ENCODE data around the gene TTLL3. TPM values are rescaled to one million over a fixed set of nuclear protein-coding genes. Genes with fewer than 3 reads are reported as not detected.

The TTLL3 gene
- total and polyA plus RNA-seq, 2 of the 8 experiments (the other 6 are each of a cell fraction or from before 2014, with no cell fraction given) = 5.9 to 8.9 TPM

DNA sequence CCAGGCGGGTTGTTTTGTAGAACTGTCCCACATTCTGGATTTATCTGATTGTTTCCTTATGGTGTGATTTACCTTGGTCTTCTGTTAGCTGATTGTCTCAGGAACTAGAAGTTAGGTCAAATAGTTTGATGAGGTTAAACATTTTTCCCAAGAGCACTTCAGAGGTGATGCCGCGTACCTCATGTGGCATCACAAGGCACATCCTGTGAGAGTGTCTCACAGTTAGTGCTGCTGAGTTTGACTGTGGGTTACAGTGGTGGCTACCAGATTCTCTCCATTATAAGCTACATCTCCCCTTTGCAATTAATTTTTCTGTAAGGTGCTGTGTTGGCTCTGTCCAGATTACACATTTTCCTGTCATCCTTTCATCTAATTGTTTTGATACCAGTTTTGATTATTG is 21.2 kb downstream of the TTLL3 start:
- H2BK120ac ChIP-seq (replicated peaks; ENCODE audit: low read depth, low read length) = no peak overlapping the region
- H3K23ac ChIP-seq (ENCODE audit: insufficient read length) = no peak overlapping the region
- no peak overlapping the region for H2BK15ac ChIP-seq (ENCODE audit: low read length)
- no peaks in the 10 kb centered on the region for H3K79me1 ChIP-seq (ENCODE audit: low read depth, low read length)
- H2BK5ac ChIP-seq (ENCODE audit: low read depth, low read length) = no peak overlapping the region
- H3K23me2 ChIP-seq (ENCODE audit: low read depth, low read length) = no peaks in the 10 kb centered on the region; the same call in 1 of the 2 replicates
- no peak overlapping the region for H2BK12ac ChIP-seq (ENCODE audit: low read depth, low read length)
- H3K36me3 ChIP-seq (ENCODE audit: control insufficient read depth in 2 of 4, insufficient read depth in 4 of 4, low read length in 3 of 4) = peaks cover 0 to 2% (median 0%) of the 10 kb centered on the region in 4 experiments; a peak in 1 of 8 replicates
- no peak overlapping the region for H4K8ac ChIP-seq (ENCODE audit: extremely low read depth, insufficient read depth, low read length)
- peaks cover 0 to 2% of the 10 kb centered on the region in 2 experiments for H4K20me1 ChIP-seq (replicated peaks in 1 of 2; ENCODE audit: control insufficient read depth in 1 of 2, insufficient read depth in 2 of 2, low read length in 2 of 2)
- 96% methylated on average over 3 of the region's 3 CpGs; no CpG with 5 or more reads in 1 of the 2 experiments for WGBS, 2 experiments (ENCODE audit: extremely low coverage in 1 of 2, insufficient coverage in 1 of 2, insufficient read length in 1 of 2, insufficient replicate concordance in 2 of 2, low coverage in 1 of 2, low lambda C conversion rate in 2 of 2, missing lambda C conversion rate in 1 of 2)
- no peaks in the 10 kb centered on the region for H3K9me3 ChIP-seq (ENCODE audit: insufficient read depth in 2 of 2, low read depth in 1 of 2, low read length in 1 of 2)
- H3K27me3 ChIP-seq (replicated peaks in 1 of 4; ENCODE audit: control insufficient read depth in 3 of 4, extremely low read depth in 1 of 4, insufficient read depth in 3 of 4, low read length in 3 of 4) = no peaks in the 10 kb centered on the region
- H3K56ac ChIP-seq (replicated peaks; ENCODE audit: insufficient read length, low read depth, low read length) = no peak overlapping the region
- no peaks in the 10 kb centered on the region for H3K79me2 ChIP-seq (ENCODE audit: control insufficient read depth in 1 of 2, insufficient read depth in 2 of 2, low read length in 2 of 2)
- H3K9ac ChIP-seq (replicated peaks in 1 of 4; ENCODE audit: extremely low read depth in 1 of 4, low read depth in 3 of 4, low read length in 3 of 4) = no peak overlapping the region; a peak in 1 of 7 replicates
- no peak overlapping the region for H3K4me3 ChIP-seq (ENCODE audit: extremely low read depth in 1 of 4, insufficient read depth in 2 of 4, low read depth in 3 of 4, low read length in 4 of 4)
- H3K14ac ChIP-seq (ENCODE audit: insufficient read length) = no peak overlapping the region
- no peak overlapping the region for H3K27ac ChIP-seq (ENCODE audit: low read depth, low read length)
- H4K5ac ChIP-seq (ENCODE audit: insufficient read length, low read depth, low read length) = no peak overlapping the region
- H3K18ac ChIP-seq (ENCODE audit: extremely low read depth, low read length) = no peak overlapping the region
- H2BK20ac ChIP-seq (ENCODE audit: low read length) = no peak overlapping the region
- no peak overlapping the region for H2AFZ ChIP-seq (ENCODE audit: low read length)
- H3K4ac ChIP-seq (replicated peaks; ENCODE audit: insufficient read length, low read depth, low read length) = no peak overlapping the region
- no peak overlapping the region for H2AK5ac ChIP-seq (ENCODE audit: low read depth, low read length)
- H3K4me1 ChIP-seq (replicated peaks in 1 of 4; ENCODE audit: control insufficient read depth in 3 of 4, insufficient read depth in 4 of 4, low read length in 3 of 4) = no peaks in the 10 kb centered on the region
- ChIA-PET POLR2A (ENCODE audit: partially characterized antibody) (interaction anchor here (0.9 to 3.2 kb wide), 4 partner anchors 10 to 81 kb away, joined by 3 to 12 read pairs (median 3); partner anchors contain the start of gene TTLL3), CTCF (ENCODE audit: partially characterized antibody) (interaction anchor here (0.8 to 7.9 kb wide), 13 partner anchors 7 to 123 kb away, joined by 3 to 74 read pairs (median 5); partner anchors contain the start of gene PRRT3)
- no peak overlapping the region for H3K4me2 ChIP-seq (ENCODE audit: insufficient read depth in 1 of 2, low read depth in 2 of 2, low read length in 2 of 2)
- no peak for DNase-seq (ENCODE audit: low read depth in 1 of 2, low spot score in 2 of 2)
- no peak overlapping the region for H4K91ac ChIP-seq (replicated peaks; ENCODE audit: insufficient read length, low read length)
- FAIRE-seq = no peak
- TF ChIP-seq SP1 (IDR thresholded peaks at IDR 0.05; ENCODE audit: low read depth, low read length) (no peak), BRCA1 (IDR thresholded peaks at IDR 0.05; ENCODE audit: low read depth, low read length) (no peak), ASH2L (IDR thresholded peaks at IDR 0.05; ENCODE audit: low read length) (no peak), KDM1A (IDR thresholded peaks at IDR 0.05; ENCODE audit: borderline replicate concordance, low read length) (no peak), FOSL1 (IDR thresholded peaks at IDR 0.05; ENCODE audit: insufficient read depth, low read depth, low read length) (no peak), CBX5 (IDR thresholded peaks at IDR 0.05; ENCODE audit: low read depth, low read length) (no peak), KDM4A (IDR thresholded peaks at IDR 0.05; ENCODE audit: low read depth, low read length, severe bottlenecking) (no peak), SIX5 (IDR thresholded peaks at IDR 0.05; ENCODE audit: low read depth, low read length) (no peak), TEAD4 (IDR thresholded peaks at IDR 0.05; ENCODE audit: low read depth, low read length) (no peak)
- TF ChIP-seq, protein P1, sequence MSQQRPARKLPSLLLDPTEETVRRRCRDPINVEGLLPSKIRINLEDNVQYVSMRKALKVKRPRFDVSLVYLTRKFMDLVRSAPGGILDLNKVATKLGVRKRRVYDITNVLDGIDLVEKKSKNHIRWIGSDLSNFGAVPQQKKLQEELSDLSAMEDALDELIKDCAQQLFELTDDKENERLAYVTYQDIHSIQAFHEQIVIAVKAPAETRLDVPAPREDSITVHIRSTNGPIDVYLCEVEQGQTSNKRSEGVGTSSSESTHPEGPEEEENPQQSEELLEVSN (IDR thresholded peaks at IDR 0.05) = no peak
- TF ChIP-seq, protein P2, sequence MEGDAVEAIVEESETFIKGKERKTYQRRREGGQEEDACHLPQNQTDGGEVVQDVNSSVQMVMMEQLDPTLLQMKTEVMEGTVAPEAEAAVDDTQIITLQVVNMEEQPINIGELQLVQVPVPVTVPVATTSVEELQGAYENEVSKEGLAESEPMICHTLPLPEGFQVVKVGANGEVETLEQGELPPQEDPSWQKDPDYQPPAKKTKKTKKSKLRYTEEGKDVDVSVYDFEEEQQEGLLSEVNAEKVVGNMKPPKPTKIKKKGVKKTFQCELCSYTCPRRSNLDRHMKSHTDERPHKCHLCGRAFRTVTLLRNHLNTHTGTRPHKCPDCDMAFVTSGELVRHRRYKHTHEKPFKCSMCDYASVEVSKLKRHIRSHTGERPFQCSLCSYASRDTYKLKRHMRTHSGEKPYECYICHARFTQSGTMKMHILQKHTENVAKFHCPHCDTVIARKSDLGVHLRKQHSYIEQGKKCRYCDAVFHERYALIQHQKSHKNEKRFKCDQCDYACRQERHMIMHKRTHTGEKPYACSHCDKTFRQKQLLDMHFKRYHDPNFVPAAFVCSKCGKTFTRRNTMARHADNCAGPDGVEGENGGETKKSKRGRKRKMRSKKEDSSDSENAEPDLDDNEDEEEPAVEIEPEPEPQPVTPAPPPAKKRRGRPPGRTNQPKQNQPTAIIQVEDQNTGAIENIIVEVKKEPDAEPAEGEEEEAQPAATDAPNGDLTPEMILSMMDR (IDR thresholded peaks at IDR 0.05; ENCODE audit: control extremely low read depth in 1 of 3, insufficient read depth in 1 of 3, low read depth in 1 of 3, low read length in 3 of 3) = no peak

Measured in H1 (cell line).